GM18526 (cell line): ENCODE data around the gene RANGRF.

Experiments
- POLR2A ChIP-seq: IDR thresholded peaks from 3 replicates; pipeline ENCODE4 v1.6.1; 2011; ENCODE audit not compliant: insufficient read length; ENCODE audit errors: extremely low read depth

Gene RANGRF

DNA sequence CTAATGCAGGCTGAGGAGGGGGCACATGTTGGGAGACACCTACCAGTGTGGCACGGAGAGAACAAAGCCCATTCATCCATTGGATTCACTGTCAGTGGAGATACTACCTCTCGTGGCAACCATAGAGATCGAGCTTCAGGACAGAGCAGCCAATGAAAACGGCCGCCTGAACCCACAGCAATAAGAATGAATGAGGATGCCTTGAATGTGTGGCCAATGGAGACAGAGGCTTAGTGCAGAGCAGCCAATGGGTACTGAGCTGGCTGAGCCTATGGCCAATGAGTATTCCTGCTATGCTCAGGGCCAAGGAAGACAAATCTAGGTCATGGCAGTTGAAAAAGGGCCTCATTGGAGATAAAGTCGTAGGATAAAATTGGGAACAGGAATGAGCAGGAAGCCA is 32.5 kb downstream of the RANGRF start:
- no peak for TF ChIP-seq POLR2A

DNA sequence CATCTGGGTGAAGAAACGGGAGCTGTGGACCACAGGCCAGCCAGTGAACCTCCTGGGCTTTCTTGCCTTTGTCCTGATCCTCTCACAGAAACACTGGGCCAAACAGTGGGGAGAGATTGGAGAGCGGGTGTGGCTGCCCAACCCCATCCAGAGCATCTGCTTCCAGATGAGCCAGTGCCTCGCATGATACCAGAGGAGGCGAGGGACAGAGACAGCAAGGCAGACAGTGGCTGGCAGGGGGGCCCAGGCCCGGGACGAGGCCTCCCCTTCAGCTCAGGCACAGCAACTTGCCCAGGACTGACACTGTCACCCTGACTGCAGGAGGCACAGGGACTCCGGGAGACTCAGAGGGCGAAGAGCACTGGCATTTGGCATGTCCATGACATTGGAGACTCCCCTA is 33.6 kb downstream of the RANGRF start:
- TF ChIP-seq POLR2A = no peak

DNA sequence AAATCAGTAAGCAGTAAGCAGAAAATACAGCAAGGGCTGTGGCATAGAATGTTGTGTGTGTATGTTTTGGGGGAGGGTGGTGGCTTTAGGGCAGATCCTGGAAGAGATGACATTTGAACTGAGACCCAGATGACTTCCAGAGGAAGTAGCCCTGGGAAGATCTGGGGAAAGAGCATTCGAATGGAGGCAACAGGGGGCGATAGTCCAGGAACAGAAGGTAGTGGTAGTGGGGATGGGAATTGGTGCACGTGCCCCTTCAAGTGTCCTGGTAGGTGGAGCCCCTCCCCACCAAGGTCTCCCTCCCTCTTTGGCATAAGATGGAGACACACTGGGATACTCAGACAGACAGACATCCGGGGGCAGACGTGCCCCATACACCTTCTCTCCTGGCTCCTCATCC is 35.7 kb downstream of the RANGRF start:
- TF ChIP-seq POLR2A = no peak

DNA sequence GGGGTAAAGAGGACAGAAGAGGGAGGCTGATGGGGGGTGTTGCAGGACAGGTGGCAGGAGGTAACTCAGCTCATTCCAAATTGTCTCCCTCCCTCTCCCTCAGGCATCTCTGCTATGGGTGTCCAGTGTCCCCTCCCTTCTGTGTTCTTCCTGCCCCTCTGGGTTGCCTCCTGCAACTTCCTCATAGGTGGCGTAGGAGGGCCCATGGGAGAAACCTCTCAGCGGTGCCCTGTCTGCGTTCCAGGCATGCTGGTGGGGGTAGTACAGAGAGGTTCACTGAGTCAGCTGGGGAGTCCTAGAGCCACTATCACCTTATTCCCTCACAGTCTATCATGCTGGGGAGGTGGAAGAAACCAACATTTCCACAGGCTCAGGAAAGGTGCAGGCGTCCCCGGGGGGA is 36.5 kb downstream of the RANGRF start:
- TF ChIP-seq POLR2A = no peak

DNA sequence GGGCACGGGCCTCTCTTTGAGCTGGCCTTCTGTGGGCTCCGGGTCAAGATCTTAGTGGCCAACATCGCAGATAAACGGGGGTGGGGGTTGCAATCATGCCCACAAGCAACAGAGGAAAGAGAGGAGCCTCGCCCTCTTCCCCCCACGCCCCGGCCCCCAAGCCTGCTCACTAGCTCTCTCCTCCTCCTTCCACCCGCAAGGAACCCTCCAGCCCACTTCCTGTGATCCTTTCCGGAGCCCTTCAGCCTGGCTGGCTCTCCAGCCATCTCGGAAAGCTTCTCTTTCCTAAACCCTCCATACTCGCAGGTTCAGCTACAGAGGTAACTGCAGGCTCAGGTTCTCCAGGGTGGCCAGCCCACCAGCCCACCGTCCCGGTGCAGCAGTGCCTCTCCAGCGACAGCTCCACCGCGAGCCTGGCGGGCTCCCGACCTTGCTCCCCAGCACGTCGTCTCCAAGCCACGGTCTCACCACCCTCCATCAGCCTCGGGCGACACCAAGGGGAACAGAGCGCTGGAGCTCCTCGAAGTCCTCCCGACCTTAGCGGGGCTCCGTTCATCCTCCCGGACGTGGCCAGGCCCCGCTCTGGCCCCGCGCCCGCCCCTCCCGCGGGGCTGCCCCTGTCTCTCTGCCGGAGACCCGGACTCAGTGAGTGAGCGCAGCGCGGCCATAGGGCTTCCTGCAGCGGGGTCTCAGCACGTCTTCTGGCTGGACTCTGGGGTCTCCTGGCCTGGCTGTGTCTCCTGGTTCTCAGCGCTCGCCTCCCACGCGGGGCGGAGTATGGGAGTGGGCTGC is 38.2 kb downstream of the RANGRF start:
- TF ChIP-seq POLR2A = no peak

DNA sequence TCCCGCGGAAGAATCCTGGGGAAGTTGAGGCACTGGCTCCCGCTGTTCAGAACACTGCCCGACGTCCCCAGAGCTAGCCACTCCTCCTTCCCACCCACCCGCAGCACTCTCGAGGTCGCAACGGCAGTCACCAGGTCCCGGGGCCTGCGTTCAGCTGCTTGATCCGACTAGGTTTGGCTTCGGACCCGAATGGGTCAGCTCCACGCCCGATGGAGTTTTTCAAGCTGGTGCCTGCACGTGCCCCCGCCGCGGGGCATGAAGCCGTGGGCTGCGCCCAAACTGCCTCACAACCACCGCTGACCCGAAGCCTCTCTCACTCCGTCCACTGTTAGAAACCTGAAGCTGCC is 38.8 kb downstream of the RANGRF start:
- TF ChIP-seq POLR2A = no peak

DNA sequence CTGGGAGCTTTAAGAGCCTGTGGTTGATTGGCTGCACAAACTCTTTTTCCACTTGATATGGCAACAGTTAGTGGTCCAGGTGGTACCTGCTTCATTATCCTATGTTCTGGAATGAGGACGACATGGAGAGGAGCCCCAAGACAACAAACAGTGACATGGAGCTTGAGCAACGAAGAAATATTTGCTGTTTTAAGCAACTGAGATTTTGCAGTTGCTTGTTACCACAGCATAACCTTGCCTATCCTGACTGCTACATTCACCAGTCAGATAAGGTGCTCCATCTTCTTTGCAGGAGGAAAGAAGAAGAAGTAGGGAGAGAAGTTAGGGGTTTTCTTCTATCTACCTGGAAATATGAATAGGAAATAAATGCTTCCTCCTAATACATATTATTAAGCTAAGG is 43.7 kb downstream of the RANGRF start:
- TF ChIP-seq POLR2A = no peak

DNA sequence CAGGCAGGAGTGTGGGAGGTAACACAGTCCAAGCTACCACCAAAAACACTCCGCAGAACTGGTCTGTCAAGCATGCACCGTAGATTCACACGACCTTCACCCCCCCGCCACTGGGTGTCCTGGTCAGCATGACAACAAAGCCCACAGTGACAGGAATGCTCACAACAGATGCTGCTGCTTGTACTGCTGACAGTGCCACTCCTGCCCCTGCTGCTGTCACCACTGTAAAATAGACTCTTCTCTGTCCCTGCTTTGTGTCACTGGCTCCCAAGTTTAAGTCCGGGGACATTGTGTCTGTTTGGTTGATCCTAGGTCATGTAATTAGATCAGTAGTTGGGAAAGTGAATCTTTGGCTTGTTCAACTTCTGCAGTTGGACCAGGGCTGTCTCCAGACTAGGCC is 44.2 kb downstream of the RANGRF start:
- TF ChIP-seq POLR2A = no peak

DNA sequence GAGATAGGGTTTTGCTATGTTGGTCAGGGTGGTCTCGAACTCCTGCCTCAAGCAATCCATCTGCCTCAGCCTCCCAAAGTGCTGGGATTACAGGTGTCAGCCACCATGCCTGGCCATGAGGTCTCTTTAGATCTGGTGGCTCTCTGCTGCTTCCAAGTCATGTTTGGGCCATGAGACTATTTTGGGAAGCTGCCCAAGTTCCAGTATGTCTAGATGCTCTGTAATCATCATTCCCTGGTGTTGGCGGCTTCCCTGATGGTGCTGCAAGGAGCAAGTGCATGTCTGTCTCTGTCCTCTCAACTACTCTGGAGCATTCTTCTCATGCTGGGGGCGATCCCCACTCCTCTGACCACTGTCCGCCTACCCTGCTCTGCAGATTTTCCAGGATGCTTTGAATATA is 44.8 kb downstream of the RANGRF start:
- TF ChIP-seq POLR2A = no peak

DNA sequence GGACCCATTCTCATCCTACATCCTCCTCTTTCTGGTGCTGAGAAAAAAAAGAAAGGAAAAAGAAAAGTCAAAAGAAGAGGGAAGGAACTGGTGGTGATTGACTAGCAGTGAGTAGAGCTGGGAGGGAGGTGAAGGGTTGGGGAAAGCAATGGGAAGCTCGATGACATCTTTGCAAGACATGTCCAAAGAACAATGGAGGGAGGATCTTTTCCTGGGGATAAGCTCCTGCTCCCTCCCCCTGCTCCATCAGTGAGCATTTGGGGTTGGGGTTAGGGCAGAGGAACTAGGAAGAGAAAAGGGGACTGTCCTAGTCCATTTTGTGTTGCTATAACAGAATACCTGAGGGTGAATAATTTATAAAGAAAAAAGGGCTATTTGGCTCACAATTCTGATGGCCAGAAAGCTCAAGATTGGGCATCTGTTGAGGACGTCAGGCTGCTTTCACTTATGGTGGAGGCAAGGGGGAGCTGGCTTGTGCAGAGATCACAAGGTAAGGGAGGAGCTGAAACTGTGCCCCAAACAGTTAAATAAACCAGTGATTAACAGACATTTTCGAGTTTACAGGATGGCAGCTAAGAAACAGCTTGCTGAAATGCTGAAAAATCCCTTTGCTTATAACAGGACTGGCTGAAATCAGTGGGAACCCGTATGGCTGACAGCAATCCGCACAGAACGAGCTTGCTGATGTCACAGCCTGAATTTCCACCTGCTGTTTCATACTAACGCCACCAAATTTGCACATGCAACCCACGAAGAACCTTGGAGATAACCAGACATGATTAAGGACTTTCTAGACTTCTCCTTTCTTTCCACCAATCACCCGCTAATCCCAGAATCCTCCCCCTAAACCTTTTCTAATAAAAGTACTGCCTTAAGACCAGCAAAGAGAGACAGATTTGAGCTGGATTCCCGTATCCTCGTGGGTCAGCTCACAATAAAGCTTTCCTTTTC is 49.6 kb downstream of the RANGRF start:
- no peak for TF ChIP-seq POLR2A

DNA sequence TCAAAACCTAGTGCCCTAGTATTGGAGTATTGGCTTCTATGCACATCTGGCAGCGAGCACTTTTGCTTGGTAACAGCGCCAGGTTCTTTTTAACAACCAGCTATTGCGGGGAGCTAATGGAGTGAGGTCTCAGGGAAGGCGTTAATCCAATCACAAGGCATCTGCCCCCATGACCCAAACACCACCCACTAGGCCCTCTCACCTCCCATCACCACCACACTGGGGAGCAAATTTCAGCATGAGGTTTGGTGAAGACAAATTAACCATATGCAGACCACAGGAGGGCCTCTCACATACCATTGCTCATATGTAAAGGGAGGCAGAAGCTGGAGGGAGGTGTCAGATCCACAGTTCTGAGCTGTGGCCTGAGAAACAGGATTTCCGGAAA is 50.3 kb downstream of the RANGRF start:
- no peak for TF ChIP-seq POLR2A

DNA sequence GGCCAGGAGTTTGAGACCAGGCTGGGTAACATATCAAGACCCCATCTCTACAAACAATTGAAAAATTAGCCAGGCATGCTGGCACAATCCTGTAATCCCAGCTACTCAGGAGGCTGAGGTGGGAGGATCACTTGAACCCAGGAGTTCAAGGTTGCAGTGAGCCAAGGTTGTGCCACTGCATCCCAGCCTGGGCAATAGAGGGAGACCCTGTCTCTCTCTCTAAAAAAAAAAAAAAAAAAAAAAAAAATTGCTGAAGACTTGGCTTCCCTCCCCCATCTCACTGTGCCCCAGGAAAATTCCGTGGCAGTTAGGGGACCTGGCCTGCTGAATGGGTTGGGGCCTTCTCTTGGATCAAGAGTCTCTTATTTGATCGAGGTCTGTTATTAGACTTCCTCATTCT is 51.1 kb downstream of the RANGRF start, which contains the start of gene ODF4:
Gene ODF4 (plus strand): TSS at position 301 of the 400 bp plus-strand sequence. CDS start 212 bp downstream, outside the sequence.
- no peak for TF ChIP-seq POLR2A
